GM10266 (cell line): ENCODE data around the gene SEC14L5.
"Not testable (repeated sequence)": the region's sequence is repeated elsewhere in the genome, so short reads cannot be mapped to it uniquely, and the experiment has no call there.

ENCODE experiments used
- DNase-seq: peaks from one replicate; pipeline ENCODE4 v3.0.0; 2012; ENCODE audit errors: extremely low spot score
- TF ChIP-seq, protein P1 (sequence below): IDR thresholded peaks from 2 replicates; pipeline ENCODE4 v1.5.1; 2012; ENCODE audit warnings: mild to moderate bottlenecking, low read depth; ENCODE audit not compliant: control insufficient read depth, insufficient read depth; ENCODE audit errors: missing control alignments

Gene SEC14L5

GRCh38 chr16:4954714-4955113 lies 3.4 kb upstream of the SEC14L5 start:
- DNase-seq: no peak
- TF ChIP-seq, protein P1, sequence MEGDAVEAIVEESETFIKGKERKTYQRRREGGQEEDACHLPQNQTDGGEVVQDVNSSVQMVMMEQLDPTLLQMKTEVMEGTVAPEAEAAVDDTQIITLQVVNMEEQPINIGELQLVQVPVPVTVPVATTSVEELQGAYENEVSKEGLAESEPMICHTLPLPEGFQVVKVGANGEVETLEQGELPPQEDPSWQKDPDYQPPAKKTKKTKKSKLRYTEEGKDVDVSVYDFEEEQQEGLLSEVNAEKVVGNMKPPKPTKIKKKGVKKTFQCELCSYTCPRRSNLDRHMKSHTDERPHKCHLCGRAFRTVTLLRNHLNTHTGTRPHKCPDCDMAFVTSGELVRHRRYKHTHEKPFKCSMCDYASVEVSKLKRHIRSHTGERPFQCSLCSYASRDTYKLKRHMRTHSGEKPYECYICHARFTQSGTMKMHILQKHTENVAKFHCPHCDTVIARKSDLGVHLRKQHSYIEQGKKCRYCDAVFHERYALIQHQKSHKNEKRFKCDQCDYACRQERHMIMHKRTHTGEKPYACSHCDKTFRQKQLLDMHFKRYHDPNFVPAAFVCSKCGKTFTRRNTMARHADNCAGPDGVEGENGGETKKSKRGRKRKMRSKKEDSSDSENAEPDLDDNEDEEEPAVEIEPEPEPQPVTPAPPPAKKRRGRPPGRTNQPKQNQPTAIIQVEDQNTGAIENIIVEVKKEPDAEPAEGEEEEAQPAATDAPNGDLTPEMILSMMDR: no peak

DNA sequence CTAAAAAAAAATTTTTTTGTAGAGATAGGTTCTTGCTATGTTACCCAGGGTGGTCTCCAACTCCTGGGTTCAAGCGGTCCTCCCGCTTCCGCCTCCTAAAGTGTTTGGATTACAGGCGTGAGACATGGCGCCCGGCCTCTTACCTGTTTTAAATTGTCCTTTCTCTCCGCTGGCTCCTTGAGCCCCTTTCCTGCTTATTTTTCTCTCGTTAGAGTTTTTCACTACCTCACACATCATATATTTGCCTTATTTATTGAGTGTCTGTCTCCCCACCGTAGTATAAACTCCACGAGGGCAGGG lies 760 bp upstream of the SEC14L5 start:
- TF ChIP-seq, protein P1: no peak

DNA sequence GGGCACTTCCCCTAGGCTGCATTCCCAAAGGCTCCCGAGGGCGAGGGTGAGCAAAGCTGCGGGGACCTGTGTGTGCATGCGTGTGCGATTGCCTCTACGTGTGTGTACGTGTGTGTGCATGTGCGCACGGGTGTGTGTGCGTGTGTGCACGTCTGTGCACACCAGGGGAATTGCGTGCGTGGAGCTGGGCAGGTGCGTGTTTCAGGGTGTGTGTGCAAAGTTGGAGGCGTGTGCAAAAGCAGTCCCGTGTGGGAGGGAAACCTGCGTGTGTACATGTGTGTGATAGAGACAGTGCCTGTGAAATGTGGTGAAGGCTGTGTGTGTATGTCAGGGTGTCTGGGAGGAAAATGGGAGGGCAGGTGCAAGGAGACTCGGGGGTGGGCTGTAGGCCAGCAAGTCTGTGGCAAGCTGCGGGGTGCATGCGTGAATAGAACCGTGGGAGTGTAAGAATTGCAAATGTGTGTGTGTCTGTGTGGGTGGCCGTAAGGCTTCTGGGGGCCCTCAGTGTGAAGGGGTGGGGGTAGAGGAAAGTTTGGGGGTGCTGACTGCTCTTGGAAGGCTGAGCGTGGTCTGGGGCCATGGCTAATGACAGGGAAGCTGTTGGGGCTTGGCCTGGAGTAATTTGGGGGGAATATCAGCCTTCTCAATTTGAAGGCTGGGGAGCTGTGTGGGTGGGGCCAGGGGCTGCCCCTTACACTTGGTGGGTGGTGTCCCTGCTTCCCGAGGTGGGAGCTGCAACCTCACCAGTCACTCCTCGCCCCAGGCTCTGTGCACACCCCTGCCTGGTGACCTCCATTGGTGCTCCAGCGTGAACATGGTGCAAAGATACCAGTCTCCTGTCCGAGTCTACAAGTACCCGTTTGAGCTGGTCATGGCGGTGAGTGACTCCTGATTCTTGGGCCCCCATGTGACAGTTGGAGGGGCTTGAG lies 644 bp downstream of the SEC14L5 start:
- TF ChIP-seq, protein P1: no peak
- DNase-seq: no peak

More for the DNA sequence above, 760 bp upstream of the SEC14L5 start:
- DNase-seq: no peak

GRCh38 chr16:4960579-4960978 lies 2.4 kb downstream of the SEC14L5 start:
- TF ChIP-seq, protein P1: no peak

GRCh38 chr16:4962716-4963115 lies 4.6 kb downstream of the SEC14L5 start:
- TF ChIP-seq, protein P1: no peak
- DNase-seq: no peak

More at GRCh38 chr16:4960579-4960978, 2.4 kb downstream of the SEC14L5 start:
- DNase-seq: no peak

- DNase-seq: not testable (repeated sequence)
These were observed 5.4 kb downstream of the SEC14L5 start for GRCh38 chr16:4963527-4963926.

DNA sequence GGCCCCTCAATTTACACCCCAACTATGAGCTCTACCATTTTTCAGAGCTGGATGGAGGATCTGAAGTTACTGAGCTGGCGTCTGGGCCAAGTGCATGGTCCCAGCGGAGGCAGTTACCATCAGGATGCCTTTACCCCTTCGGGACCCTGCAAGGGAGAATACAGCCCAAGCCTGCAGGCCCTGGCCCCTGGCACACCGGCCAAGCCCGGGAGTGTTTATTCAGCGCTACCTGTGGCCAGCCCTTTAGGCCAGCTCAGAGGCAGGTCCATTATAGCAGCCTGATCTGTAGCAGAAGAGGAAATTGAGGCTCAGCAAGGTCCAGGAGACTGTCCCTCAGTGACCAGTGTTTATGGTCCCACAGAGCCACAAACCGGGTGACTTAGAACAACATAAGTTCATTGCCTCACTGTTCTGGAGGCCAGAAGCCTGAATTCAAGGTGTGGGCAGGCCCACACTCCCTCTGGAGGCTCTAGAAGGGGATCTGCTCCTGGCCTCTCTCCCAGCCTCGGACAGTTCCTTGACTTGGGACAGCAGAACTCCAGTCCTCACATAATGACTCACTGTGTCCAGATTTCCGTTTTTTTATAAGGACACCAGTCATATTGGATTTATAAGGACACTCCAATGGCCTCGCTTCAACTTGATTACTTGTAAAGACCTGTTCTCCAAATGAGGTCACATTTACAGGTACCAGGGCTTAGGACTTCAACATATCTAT lies 8.8 kb downstream of the SEC14L5 start:
- TF ChIP-seq, protein P1: no peak
- no peak for DNase-seq

GRCh38 chr16:4968278-4968677 lies 10.1 kb downstream of the SEC14L5 start:
- not testable (repeated sequence) for DNase-seq
